ENCODE data around the gene LAPTM5.

LAPTM5 gene

GRCh38 chr1:30748098-30748698, 9.4 kb downstream of the LAPTM5 start (continued):
- TF ChIP-seq HIC1 (tag by site-specific recombination; IDR thresholded peaks at IDR 0.05) (no peak), IKZF3 (tag by site-specific recombination; IDR thresholded peaks at IDR 0.05) (peak; percentile 52; the same call in 1 of the 2 replicates), ZNF501 (tag by site-specific recombination; IDR thresholded peaks at IDR 0.05) (no peak), GLI4 (tag by site-specific recombination; IDR thresholded peaks at IDR 0.05) (no peak), KLF1 (tag by site-specific recombination; IDR thresholded peaks at IDR 0.05) (peak; percentile 70), EGR2 (tag by site-specific recombination; IDR thresholded peaks at IDR 0.05; ENCODE audit: low read depth) (no peak), ZFHX2 (tag by site-specific recombination; conservative IDR thresholded peaks at IDR 0.05) (no peak; the same call in 1 of the 2 replicates), SP3 (tag by site-specific recombination; IDR thresholded peaks at IDR 0.05) (peak; percentile 46; the same call in 1 of the 2 replicates), ZNF214 (tag by site-specific recombination; IDR thresholded peaks at IDR 0.05; ENCODE audit: borderline replicate concordance) (no peak), ZNF292 (tag by site-specific recombination; IDR thresholded peaks at IDR 0.05; ENCODE audit: borderline replicate concordance, low read depth) (no peak), SALL2 (tag by site-specific recombination; IDR thresholded peaks at IDR 0.05; ENCODE audit: borderline replicate concordance) (no peak), ZNF10 (tag by site-specific recombination; IDR thresholded peaks at IDR 0.05) (no peak), SP7 (tag by site-specific recombination; IDR thresholded peaks at IDR 0.05) (peak; percentile 33), ZNF623 (tag by site-specific recombination; IDR thresholded peaks at IDR 0.05) (no peak), ZNF791 (tag by site-specific recombination; IDR thresholded peaks at IDR 0.05) (no peak), SCRT1 (tag by site-specific recombination; IDR thresholded peaks at IDR 0.05; ENCODE audit: borderline replicate concordance) (no peak), ZNF677 (tag by site-specific recombination; IDR thresholded peaks at IDR 0.05) (no peak), ZNF26 (tag by site-specific recombination; IDR thresholded peaks at IDR 0.05) (no peak), ZNF837 (tag by site-specific recombination; IDR thresholded peaks at IDR 0.05) (no peak), ZNF223 (tag by site-specific recombination; IDR thresholded peaks at IDR 0.05) (no peak), ZBTB20 (tag by site-specific recombination; IDR thresholded peaks at IDR 0.05) (no peak), ZNF785 (tag by site-specific recombination; IDR thresholded peaks at IDR 0.05) (no peak), ZNF548 (tag by site-specific recombination; IDR thresholded peaks at IDR 0.05) (no peak), ZEB2 (tag by site-specific recombination; IDR thresholded peaks at IDR 0.05) (no peak)
- TF ChIP-seq, protein P1, sequence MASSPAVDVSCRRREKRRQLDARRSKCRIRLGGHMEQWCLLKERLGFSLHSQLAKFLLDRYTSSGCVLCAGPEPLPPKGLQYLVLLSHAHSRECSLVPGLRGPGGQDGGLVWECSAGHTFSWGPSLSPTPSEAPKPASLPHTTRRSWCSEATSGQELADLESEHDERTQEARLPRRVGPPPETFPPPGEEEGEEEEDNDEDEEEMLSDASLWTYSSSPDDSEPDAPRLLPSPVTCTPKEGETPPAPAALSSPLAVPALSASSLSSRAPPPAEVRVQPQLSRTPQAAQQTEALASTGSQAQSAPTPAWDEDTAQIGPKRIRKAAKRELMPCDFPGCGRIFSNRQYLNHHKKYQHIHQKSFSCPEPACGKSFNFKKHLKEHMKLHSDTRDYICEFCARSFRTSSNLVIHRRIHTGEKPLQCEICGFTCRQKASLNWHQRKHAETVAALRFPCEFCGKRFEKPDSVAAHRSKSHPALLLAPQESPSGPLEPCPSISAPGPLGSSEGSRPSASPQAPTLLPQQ (tag by site-specific recombination; IDR thresholded peaks at IDR 0.05) = peak; percentile 67
- TF ChIP-seq, protein P2, sequence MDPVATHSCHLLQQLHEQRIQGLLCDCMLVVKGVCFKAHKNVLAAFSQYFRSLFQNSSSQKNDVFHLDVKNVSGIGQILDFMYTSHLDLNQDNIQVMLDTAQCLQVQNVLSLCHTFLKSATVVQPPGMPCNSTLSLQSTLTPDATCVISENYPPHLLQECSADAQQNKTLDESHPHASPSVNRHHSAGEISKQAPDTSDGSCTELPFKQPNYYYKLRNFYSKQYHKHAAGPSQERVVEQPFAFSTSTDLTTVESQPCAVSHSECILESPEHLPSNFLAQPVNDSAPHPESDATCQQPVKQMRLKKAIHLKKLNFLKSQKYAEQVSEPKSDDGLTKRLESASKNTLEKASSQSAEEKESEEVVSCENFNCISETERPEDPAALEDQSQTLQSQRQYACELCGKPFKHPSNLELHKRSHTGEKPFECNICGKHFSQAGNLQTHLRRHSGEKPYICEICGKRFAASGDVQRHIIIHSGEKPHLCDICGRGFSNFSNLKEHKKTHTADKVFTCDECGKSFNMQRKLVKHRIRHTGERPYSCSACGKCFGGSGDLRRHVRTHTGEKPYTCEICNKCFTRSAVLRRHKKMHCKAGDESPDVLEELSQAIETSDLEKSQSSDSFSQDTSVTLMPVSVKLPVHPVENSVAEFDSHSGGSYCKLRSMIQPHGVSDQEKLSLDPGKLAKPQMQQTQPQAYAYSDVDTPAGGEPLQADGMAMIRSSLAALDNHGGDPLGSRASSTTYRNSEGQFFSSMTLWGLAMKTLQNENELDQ (tag by site-specific recombination; IDR thresholded peaks at IDR 0.05; ENCODE audit: low read depth) = no peak
- TF ChIP-seq, protein P3, sequence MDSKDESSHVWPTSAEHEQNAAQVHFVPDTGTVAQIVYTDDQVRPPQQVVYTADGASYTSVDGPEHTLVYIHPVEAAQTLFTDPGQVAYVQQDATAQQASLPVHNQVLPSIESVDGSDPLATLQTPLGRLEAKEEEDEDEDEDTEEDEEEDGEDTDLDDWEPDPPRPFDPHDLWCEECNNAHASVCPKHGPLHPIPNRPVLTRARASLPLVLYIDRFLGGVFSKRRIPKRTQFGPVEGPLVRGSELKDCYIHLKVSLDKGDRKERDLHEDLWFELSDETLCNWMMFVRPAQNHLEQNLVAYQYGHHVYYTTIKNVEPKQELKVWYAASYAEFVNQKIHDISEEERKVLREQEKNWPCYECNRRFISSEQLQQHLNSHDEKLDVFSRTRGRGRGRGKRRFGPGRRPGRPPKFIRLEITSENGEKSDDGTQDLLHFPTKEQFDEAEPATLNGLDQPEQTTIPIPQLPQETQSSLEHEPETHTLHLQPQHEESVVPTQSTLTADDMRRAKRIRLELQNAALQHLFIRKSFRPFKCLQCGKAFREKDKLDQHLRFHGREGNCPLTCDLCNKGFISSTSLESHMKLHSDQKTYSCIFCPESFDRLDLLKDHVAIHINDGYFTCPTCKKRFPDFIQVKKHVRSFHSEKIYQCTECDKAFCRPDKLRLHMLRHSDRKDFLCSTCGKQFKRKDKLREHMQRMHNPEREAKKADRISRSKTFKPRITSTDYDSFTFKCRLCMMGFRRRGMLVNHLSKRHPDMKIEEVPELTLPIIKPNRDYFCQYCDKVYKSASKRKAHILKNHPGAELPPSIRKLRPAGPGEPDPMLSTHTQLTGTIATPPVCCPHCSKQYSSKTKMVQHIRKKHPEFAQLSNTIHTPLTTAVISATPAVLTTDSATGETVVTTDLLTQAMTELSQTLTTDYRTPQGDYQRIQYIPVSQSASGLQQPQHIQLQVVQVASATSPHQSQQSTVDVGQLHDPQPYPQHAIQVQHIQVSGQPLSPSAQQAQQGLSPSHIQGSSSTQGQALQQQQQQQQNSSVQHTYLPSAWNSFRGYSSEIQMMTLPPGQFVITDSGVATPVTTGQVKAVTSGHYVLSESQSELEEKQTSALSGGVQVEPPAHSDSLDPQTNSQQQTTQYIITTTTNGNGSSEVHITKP (tag by site-specific recombination; IDR thresholded peaks at IDR 0.05) = peak; percentile 74
- TF ChIP-seq, protein P4, sequence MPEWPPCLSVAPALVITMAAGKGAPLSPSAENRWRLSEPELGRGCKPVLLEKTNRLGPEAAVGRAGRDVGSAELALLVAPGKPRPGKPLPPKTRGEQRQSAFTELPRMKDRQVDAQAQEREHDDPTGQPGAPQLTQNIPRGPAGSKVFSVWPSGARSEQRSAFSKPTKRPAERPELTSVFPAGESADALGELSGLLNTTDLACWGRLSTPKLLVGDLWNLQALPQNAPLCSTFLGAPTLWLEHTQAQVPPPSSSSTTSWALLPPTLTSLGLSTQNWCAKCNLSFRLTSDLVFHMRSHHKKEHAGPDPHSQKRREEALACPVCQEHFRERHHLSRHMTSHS (tag by site-specific recombination; IDR thresholded peaks at IDR 0.05) = no peak

Data from HEK293 (cell line).